GM12892 (cell line): Measurements from ENCODE around the gene KCTD19. TPM values are rescaled to one million over a fixed set of nuclear protein-coding genes. Genes with fewer than 3 reads are reported as not detected.
A peak's percentile ranks its signal among the peaks of the same experiment; 100 is the strongest.
"Not testable (repeated sequence)": the region's sequence is repeated elsewhere in the genome, so short reads cannot be mapped to it uniquely, and the experiment has no call there.

Experiments used
- DNase-seq: peaks from one replicate; pipeline ENCODE4 v3.0.0; 2011; ENCODE audit not compliant: insufficient read length
- FAIRE-seq: peaks from 2 replicates; lab custom pipeline; 2011; peaks lifted over from hg19 to GRCh38; lab: Jason Lieb, UNC
- POLR2A ChIP-seq: IDR thresholded peaks from 2 replicates; pipeline ENCODE4 v1.6.1; 2011; ENCODE audit warnings: low read depth, low read length, control low read depth
- POLR2AphosphoS5 ChIP-seq: IDR thresholded peaks from 2 replicates; pipeline ENCODE4 v1.6.1; 2011; ENCODE audit warnings: low read depth, low read length, control low read depth
- TAF1 ChIP-seq: IDR thresholded peaks from 2 replicates; pipeline ENCODE4 v1.6.1; 2011; ENCODE audit warnings: low read depth, mild to moderate bottlenecking, control low read depth, low read length, borderline replicate concordance
- polyA plus RNA-seq: library from polyadenylated mRNA; unstranded; fragments of >200 nt; gene quantifications from one replicate; pipeline ENCODE4 v1.2.1, GENCODE V29; 2012; ENCODE audit warnings: missing spikeins, inconsistent platforms; ENCODE audit not compliant: missing spikeins

Gene KCTD19
- polyA plus RNA-seq, result 0.06 TPM

- no peak for TF ChIP-seq TAF1
- no peak for TF ChIP-seq POLR2AphosphoS5
- no peak for TF ChIP-seq POLR2A
- FAIRE-seq, result no peak
- no peak for DNase-seq
Measured at GRCh38 chr16:67326472-67327309, at the start of gene KCTD19, which contains the start of gene LRRC36. TSS of gene KCTD19 (minus strand) at chr16:67326741. CDS start at chr16:67326707, 34 bp downstream. TSS of gene LRRC36 (plus strand) at chr16:67326815. CDS start at chr16:67326863, 48 bp downstream.

GRCh38 chr16:67376012-67376411 is 49.5 kb upstream of the KCTD19 start:
- FAIRE-seq, DNase-seq: not testable (repeated sequence)

- FAIRE-seq, result no peak
- no peak for DNase-seq
- no peak for TF ChIP-seq POLR2AphosphoS5
- TF ChIP-seq POLR2A, result no peak
- TF ChIP-seq TAF1, result no peak
Measured at GRCh38 chr16:67372664-67373063, 46.1 kb upstream of the KCTD19 start.

GRCh38 chr16:67370661-67371060 is 44.1 kb upstream of the KCTD19 start:
- TF ChIP-seq POLR2AphosphoS5 (no peak), POLR2A (no peak), TAF1 (no peak)
- DNase-seq (no peak), FAIRE-seq (peak; percentile 64)

GRCh38 chr16:67364600-67365235 is 38.2 kb upstream of the KCTD19 start:
- no peak for TF ChIP-seq TAF1
- TF ChIP-seq POLR2AphosphoS5, result no peak
- TF ChIP-seq POLR2A, result no peak
- DNase-seq (no peak), FAIRE-seq (no peak)

- DNase-seq, result no peak
- FAIRE-seq, result no peak
- no peak for TF ChIP-seq POLR2A
- no peak for TF ChIP-seq TAF1
- no peak for TF ChIP-seq POLR2AphosphoS5
Measured at GRCh38 chr16:67361038-67361437, 34.5 kb upstream of the KCTD19 start.

- FAIRE-seq, DNase-seq: not testable (repeated sequence)
Measured at GRCh38 chr16:67359540-67360269, 33.2 kb upstream of the KCTD19 start.

GRCh38 chr16:67357561-67357960 is 31.0 kb upstream of the KCTD19 start:
- DNase-seq, result no peak
- TF ChIP-seq TAF1 (no peak), POLR2AphosphoS5 (no peak)

GRCh38 chr16:67356396-67356795 is 29.9 kb upstream of the KCTD19 start:
- FAIRE-seq, result no peak

More at GRCh38 chr16:67357561-67357960, 31.0 kb upstream of the KCTD19 start:
- no peak for FAIRE-seq

GRCh38 chr16:67352463-67352862 is 25.9 kb upstream of the KCTD19 start:
- DNase-seq, FAIRE-seq: not testable (repeated sequence)

More at GRCh38 chr16:67356396-67356795, 29.9 kb upstream of the KCTD19 start:
- DNase-seq, result no peak
- no peak for TF ChIP-seq POLR2AphosphoS5
- no peak for TF ChIP-seq TAF1
- no peak for TF ChIP-seq POLR2A

GRCh38 chr16:67350324-67350723 is 23.8 kb upstream of the KCTD19 start:
- DNase-seq, result no peak
- TF ChIP-seq POLR2A (no peak), TAF1 (no peak), POLR2AphosphoS5 (no peak)
- no peak for FAIRE-seq
